ENCODE data around the gene PCGF3. TPM values are rescaled to one million over a fixed set of nuclear protein-coding genes. Genes with fewer than 3 reads are reported as not detected.
A peak's percentile ranks its signal among the peaks of the same experiment; 100 is the strongest.

Gene PCGF3
- total and polyA plus RNA-seq, 9 of the 15 experiments (the other 6 are each of a cell fraction or from before 2014, with no cell fraction given) = 2.6 to 46.1 (median 20.3) TPM

DNA sequence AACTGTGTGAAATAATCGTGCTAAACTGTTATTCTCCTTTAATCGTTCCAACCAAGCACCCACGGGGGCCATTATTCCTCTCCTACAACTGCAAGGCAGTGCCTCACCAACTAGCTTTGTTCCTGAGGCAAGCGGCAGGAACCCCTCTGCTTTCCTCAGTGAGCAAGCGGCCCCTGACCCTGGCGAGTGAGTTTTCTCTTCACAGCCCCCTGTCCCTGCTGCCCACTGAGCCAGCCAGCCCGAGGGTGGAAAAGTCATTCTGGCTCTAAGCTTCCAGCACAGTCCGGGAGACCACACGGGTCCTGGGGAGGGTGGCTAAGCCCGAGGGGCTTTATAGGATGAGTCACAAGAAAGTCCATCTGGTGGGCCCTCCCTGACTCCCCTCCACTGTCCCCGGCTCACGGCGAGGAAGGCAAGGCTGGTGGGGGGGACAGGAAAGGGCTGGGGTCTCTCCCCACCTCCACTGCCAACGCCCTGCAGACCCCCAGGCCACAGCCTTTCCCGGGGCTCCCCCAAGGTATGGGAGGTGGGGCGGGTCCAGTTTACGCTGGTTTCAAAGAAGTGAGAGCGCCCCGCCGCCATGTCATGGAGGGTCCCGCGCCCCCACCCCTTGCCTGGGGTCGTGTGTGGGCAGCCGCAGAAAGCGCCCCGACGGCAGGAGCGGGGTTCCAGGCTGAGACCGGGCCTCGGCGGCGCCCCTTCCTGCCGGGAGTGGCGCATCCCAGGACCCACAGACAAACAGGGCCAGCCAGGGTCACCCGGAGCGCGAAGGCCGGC is 75.3 kb downstream of the PCGF3 start:
- H3K4me1 ChIP-seq (replicated peaks in 1 of 2; ENCODE audit: control insufficient read depth in 2 of 2, insufficient read depth in 2 of 2, low read length in 2 of 2) = peaks cover 12 to 45% of the 10 kb centered on the region in 2 experiments; a peak in 4 of 5 replicates
- TF ChIP-seq CEBPG (CRISPR knock-in tag; IDR thresholded peaks at IDR 0.05) (no peak), CEBPG (tag; conservative IDR thresholded peaks at IDR 0.05 in 1 of 2, IDR thresholded peaks at IDR 0.05 in 1 of 2) (no peak), NFXL1 (CRISPR knock-in tag; IDR thresholded peaks at IDR 0.05) (no peak), PML (IDR thresholded peaks at IDR 0.05; ENCODE audit: low read length) (no peak), ZNF41 (CRISPR knock-in tag; conservative IDR thresholded peaks at IDR 0.05) (no peak), TAF9B (IDR thresholded peaks at IDR 0.05; ENCODE audit: partially characterized antibody) (no peak), ZNF197 (CRISPR knock-in tag; IDR thresholded peaks at IDR 0.05; ENCODE audit: low read depth) (no peak), ZBTB11 (CRISPR knock-in tag; IDR thresholded peaks at IDR 0.05) (no peak), ILF3 (IDR thresholded peaks at IDR 0.05; ENCODE audit: borderline replicate concordance) (no peak), SRSF9 (IDR thresholded peaks at IDR 0.05; ENCODE audit: borderline replicate concordance, low read depth, low read length) (no peak), ARID1B (IDR thresholded peaks at IDR 0.05) (no peak), SNIP1 (IDR thresholded peaks at IDR 0.05; ENCODE audit: low read depth) (no peak), ZNF785 (CRISPR knock-in tag; IDR thresholded peaks at IDR 0.05) (no peak), ZSCAN29 (IDR thresholded peaks at IDR 0.05) (no peak), ZNF436 (CRISPR knock-in tag; IDR thresholded peaks at IDR 0.05) (no peak)
- TF ChIP-seq, protein P1, sequence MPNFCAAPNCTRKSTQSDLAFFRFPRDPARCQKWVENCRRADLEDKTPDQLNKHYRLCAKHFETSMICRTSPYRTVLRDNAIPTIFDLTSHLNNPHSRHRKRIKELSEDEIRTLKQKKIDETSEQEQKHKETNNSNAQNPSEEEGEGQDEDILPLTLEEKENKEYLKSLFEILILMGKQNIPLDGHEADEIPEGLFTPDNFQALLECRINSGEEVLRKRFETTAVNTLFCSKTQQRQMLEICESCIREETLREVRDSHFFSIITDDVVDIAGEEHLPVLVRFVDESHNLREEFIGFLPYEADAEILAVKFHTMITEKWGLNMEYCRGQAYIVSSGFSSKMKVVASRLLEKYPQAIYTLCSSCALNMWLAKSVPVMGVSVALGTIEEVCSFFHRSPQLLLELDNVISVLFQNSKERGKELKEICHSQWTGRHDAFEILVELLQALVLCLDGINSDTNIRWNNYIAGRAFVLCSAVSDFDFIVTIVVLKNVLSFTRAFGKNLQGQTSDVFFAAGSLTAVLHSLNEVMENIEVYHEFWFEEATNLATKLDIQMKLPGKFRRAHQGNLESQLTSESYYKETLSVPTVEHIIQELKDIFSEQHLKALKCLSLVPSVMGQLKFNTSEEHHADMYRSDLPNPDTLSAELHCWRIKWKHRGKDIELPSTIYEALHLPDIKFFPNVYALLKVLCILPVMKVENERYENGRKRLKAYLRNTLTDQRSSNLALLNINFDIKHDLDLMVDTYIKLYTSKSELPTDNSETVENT (CRISPR knock-in tag; IDR thresholded peaks at IDR 0.05) = no peak

More for the DNA sequence above, 75.3 kb downstream of the PCGF3 start:
- in situ Hi-C loops (cut with MboI) = no loop called here
- peak; percentile 7 for ATAC-seq
- peak; percentile 15 for FAIRE-seq
- BruUV-seq (replicated peaks) = no TSS peak
- H3K27me3 ChIP-seq (ENCODE audit: control insufficient read depth in 2 of 2, insufficient read depth in 2 of 2, low read length in 2 of 2) = no peaks in the 10 kb centered on the region
- no peaks in the 10 kb centered on the region; the same call in 1 of the 2 replicates for H3K9me3 ChIP-seq (replicated peaks; ENCODE audit: control insufficient read depth, insufficient read depth, low read depth, low read length)
- CTCF ChIA-PET (ENCODE audit: low intra/inter-chr PET ratio) = no interaction called here
- peak overlapping the region; percentile 97 for H3K4me2 ChIP-seq (ENCODE audit: insufficient read depth, low read length)
- intact Hi-C loops (cut with micrococcal nuclease) = loop anchor here (5.0 kb wide), 2 partner anchors 99 to 206 kb away; partner anchors contain the start of gene IDUA
- DNase-seq (ENCODE audit: extremely low read depth in 1 of 4, low spot score in 3 of 4) = no peak
- WGBS (ENCODE audit: insufficient coverage, low coverage, missing lambda C conversion rate) = 1% methylated on average over 32 of the region's 38 CpGs
- peaks cover 49% of the 10 kb centered on the region for H3K36me3 ChIP-seq (ENCODE audit: control insufficient read depth, insufficient read depth, low read length)
- POLR2A ChIA-PET = interaction anchor here (0.6 to 1.9 kb wide), 6 partner anchors 9 to 206 kb away, joined by 3 to 15 read pairs (median 4); no protein-coding TSS in a partner anchor
- peak overlapping the region; percentile 78; the same call in 1 of the 2 replicates for H2AFZ ChIP-seq (ENCODE audit: low read depth, low read length)
- peak overlapping the region; percentile 100 for H3K9ac ChIP-seq (ENCODE audit: insufficient read depth in 1 of 2, low read depth in 2 of 2, low read length in 2 of 2)
- peak overlapping the region; percentile 100 for H3K4me3 ChIP-seq
- peaks cover 56% of the 10 kb centered on the region for H3K79me2 ChIP-seq (ENCODE audit: control insufficient read depth, insufficient read depth, low read length)
- no peaks in the 10 kb centered on the region for H3K9me1 ChIP-seq (ENCODE audit: control insufficient read depth, insufficient read depth, low read length)
- H3K27ac ChIP-seq (ENCODE audit: extremely low read depth, low read depth, low read length) = peak overlapping the region; percentile 99
- H4K20me1 ChIP-seq (replicated peaks; ENCODE audit: control insufficient read depth, insufficient read depth, low read length) = no peaks in the 10 kb centered on the region

Measured in K562 (cell line).